ENCODE results near the gene AUP1.

- no peak for TF ChIP-seq SP1 (IDR thresholded peaks at IDR 0.05)
- no peak for TF ChIP-seq ZNF384 (IDR thresholded peaks at IDR 0.05)
- TF ChIP-seq BHLHE40 (IDR thresholded peaks at IDR 0.05; ENCODE audit: borderline replicate concordance): no peak
- TF ChIP-seq CTBP1 (IDR thresholded peaks at IDR 0.05; ENCODE audit: borderline replicate concordance): no peak
These were observed 26.7 kb upstream of the AUP1 start for GRCh38 chr2:74556159-74556558.
